Psoas muscle (tissue), 8 donors: ENCODE measurements around the gene ARHGAP19. TPM values are rescaled to one million over a fixed set of nuclear protein-coding genes. Genes with fewer than 3 reads are reported as not detected.
A peak's percentile ranks its signal among the peaks of the same experiment; 100 is the strongest.

Experiments used
- ATAC-seq, 4 donors: fragments of 200-7000 bp; cut with Tn5 transposase; one replicate each; pipeline ENCODE4 v1.9.1; 2020; ENCODE audit warnings: moderate library complexity in 3 of 4, mild to moderate bottlenecking in 2 of 4
- DNase-seq, 2 donors: peaks; one replicate each; pipeline ENCODE4 v3.0.0-alpha.2; 2020
- H3K27ac ChIP-seq: fragments of 200-600 bp; one replicate; pipeline ENCODE4 v1.8.0; 2022
- H3K27me3 ChIP-seq, 3 donors: fragments of 200-600 bp in 1 of 3; one replicate each; pipeline versions ENCODE4 v1.6.1 to v1.8.0; 2013 to 2022; ENCODE audit warnings: low read length in 2 of 3, mild to moderate bottlenecking in 2 of 3, moderate library complexity in 1 of 3; ENCODE audit not compliant: insufficient read depth in 3 of 3
- H3K36me3 ChIP-seq, 2 donors: fragments of 200-600 bp in 1 of 2; one replicate each; pipeline versions ENCODE4 v1.6.1 to v1.8.0; 2013 to 2022; ENCODE audit warnings: low read depth in 1 of 2, mild to moderate bottlenecking in 1 of 2, moderate library complexity in 1 of 2; ENCODE audit not compliant: insufficient read depth in 1 of 2
- H3K4me1 ChIP-seq: fragments of 200-600 bp; one replicate; pipeline ENCODE4 v1.8.0; 2022
- H3K4me3 ChIP-seq: fragments of 200-600 bp; one replicate; pipeline ENCODE4 v1.8.0; 2022; ENCODE audit warnings: mild to moderate bottlenecking
- H3K9me3 ChIP-seq: fragments of 200-600 bp; one replicate; pipeline ENCODE4 v1.8.0; 2022
- CTCF ChIP-seq: fragments of 200-600 bp; IDR thresholded peaks from one replicate; pipeline ENCODE4 v1.8.0; 2022; ENCODE audit warnings: antibody characterized with exemption
- WGBS, 3 donors: extraction: QIAGEN DNeasy Blood & Tissue Kit; methylation state at CpG; one replicate each; pipeline versions ENCODE4 v1.1.6 to v1.1.7; 2013; 5-methylcytosine and 5-hydroxymethylcytosine counted together
- intact Hi-C, 2 donors: fragments of 100-400 bp; cut with DNase I; formaldehyde crosslinking; loops; one replicate each; pipeline versions ENCODE4 v1.11.0 to v1.14.2; 2022
- polyA plus RNA-seq, 3 donors: library from polyadenylated mRNA; stranded (reverse); fragments of 200-250 nt; gene quantifications; one replicate each; pipeline ENCODE4 v1.2.3, GENCODE V29; 2013
- total RNA-seq, 4 donors: library from RNA; stranded (reverse); fragmentation: NEBNext Ultra II Directional in 2 of 4; extraction: Animal tissue kit (Norgen Biotek cat#: 25700) in 2 of 4; gene quantifications; one replicate each; pipeline versions ENCODE4 v1.2.1 to v1.2.4, GENCODE V29; 2021 to 2023
- donor health status: healthy with polysubstance abuse.
- donor health status: DM: no; HTN: no; CAD: no; lungs with moderate emphysema.
- donor health status: Bipolar disorder and iron deficiency.
- donor health status: healthy.
- donor health status: DM: yes; HTN: yes; CAD: no.
- donor health status: DM: no; HTN: no; CAD: no.
- donor health status: DM: no; HTN: no; CAD: no.
- donor health status: DM: yes; HTN: yes; CAD: no.

The ARHGAP19 gene
- total and polyA plus RNA-seq, 7 donors, result 0.77 to 3.9 (median 1.8) TPM

GRCh38 chr10:97179731-97180362, 112.6 kb downstream of the ARHGAP19 start:
- peak in 2 of 4 donors; percentile 39 to 42 for ATAC-seq
- intact Hi-C loops, result no loop called here
- Histone ChIP-seq H3K4me3 (no peak overlapping the region), H3K27me3 (peaks cover 0 to 31% (median 3%) of the 10 kb centered on the region in 3 donors), H3K27ac (no peak overlapping the region), H3K4me1 (no peaks in the 10 kb centered on the region), H3K9me3 (no peaks in the 10 kb centered on the region), H3K36me3 (no peaks in the 10 kb centered on the region)
- no peak for TF ChIP-seq CTCF
- no peak for DNase-seq
- WGBS, 3 donors, result 18 to 23% (median 22%) methylated on average over 21 to 26 of the region's 26 CpGs

DNA sequence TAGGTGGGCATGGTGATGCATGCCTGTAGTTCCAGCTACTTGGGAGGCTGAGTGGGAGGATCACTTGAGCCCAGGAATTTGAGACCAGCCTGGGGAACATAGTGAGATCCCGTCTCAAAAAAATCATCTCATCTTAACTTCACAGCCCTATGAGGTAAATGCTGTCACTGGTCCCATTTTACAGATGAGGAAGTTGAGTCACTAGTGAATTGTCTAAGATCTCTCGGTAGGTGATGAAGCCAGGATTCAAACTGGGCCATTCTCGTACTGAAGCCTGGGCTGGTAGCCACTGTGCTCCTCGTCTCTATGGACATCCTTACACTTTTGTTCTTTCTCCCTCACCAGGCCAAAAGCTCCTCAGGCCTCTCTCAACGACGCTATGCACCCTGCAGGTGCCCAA, 113.1 kb downstream of the ARHGAP19 start:
- 30 to 40% (median 32%) methylated on average over 6 of the region's 6 CpGs for WGBS, 3 donors
- no peak for TF ChIP-seq CTCF
- ATAC-seq, result no peak
- H3K27me3 ChIP-seq, result peaks cover 0 to 25% (median 0%) of the 10 kb centered on the region in 3 donors
- H3K4me1 ChIP-seq, result no peaks in the 10 kb centered on the region
- intact Hi-C loops, result no loop called here
- no peaks in the 10 kb centered on the region for H3K9me3 ChIP-seq
- no peaks in the 10 kb centered on the region for H3K36me3 ChIP-seq
- H3K4me3 ChIP-seq, result no peak overlapping the region
- no peak for DNase-seq
- H3K27ac ChIP-seq, result no peak overlapping the region

- intact Hi-C loops, result no loop called here
- ATAC-seq (no peak), DNase-seq (no peak)
- H3K36me3 ChIP-seq, result no peaks in the 10 kb centered on the region
- no peak overlapping the region for H3K27ac ChIP-seq
- no peak for TF ChIP-seq CTCF
- peaks cover 0 to 25% (median 0%) of the 10 kb centered on the region in 3 donors for H3K27me3 ChIP-seq
- H3K9me3 ChIP-seq, result no peaks in the 10 kb centered on the region
- H3K4me3 ChIP-seq, result no peak overlapping the region
- H3K4me1 ChIP-seq, result no peaks in the 10 kb centered on the region
- 52 to 64% (median 52%) methylated on average over 5 of the region's 5 CpGs for WGBS, 3 donors
Measured at GRCh38 chr10:97178074-97178473, 114.4 kb downstream of the ARHGAP19 start.

DNA sequence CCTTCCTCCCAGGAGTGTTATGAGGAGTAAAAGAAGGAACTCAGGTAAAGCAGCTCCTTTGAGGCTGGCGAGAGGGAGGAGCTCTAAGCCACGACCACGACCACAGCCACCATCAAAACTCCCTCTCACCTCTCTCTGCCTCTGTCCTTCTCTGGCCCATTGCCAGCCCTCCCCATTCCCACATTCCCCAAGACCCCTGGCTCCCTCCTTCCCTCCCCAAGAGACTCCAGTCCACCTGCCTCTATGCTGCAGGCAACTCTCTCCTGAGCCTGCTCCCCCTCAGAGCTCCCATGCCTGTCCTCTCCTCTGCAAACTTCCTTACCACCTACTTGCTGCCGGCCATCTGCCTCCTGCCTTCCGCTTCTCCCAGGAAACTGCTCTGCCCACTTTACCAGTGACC, 116.2 kb downstream of the ARHGAP19 start:
- Histone ChIP-seq H3K4me3 (no peak overlapping the region), H3K36me3 (no peaks in the 10 kb centered on the region), H3K4me1 (no peaks in the 10 kb centered on the region), H3K27me3 (peaks cover 0 to 25% (median 0%) of the 10 kb centered on the region in 3 donors), H3K9me3 (no peaks in the 10 kb centered on the region), H3K27ac (no peak overlapping the region)
- no peak for ATAC-seq
- intact Hi-C loops, result no loop called here
- DNase-seq, result no peak
- TF ChIP-seq CTCF, result no peak
- WGBS, 3 donors, result 85 to 87% (median 85%) methylated on average over 5 of the region's 5 CpGs

DNA sequence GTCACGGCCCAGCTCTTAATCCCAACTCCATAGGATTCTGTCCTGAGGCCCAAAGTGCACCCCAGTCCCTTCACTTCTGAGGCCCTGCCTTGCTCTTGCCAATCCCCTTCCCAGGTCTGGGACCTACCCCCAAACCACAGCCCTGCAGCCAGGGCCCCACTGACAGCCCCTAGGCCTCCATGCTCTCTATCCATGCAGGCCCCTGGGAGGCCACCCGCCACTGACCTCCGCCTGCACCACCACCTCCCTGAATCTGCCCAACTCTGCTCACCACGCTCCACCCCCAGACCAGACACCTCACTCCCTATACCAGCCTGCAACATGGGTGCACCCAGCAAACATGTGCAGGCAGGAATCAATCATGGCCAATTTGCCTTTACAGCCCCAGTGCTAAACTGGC, 116.9 kb downstream of the ARHGAP19 start:
- no peak overlapping the region for H3K27ac ChIP-seq
- H3K4me1 ChIP-seq, result no peaks in the 10 kb centered on the region
- DNase-seq (no peak), ATAC-seq (no peak)
- no peaks in the 10 kb centered on the region for H3K36me3 ChIP-seq
- H3K4me3 ChIP-seq, result no peak overlapping the region
- peaks cover 0 to 25% (median 0%) of the 10 kb centered on the region in 3 donors for H3K27me3 ChIP-seq
- intact Hi-C loops, result no loop called here
- no peak for TF ChIP-seq CTCF
- WGBS, 3 donors, result 96 to 97% (median 97%) methylated on average over 4 of the region's 4 CpGs
- no peaks in the 10 kb centered on the region for H3K9me3 ChIP-seq
